Mesenteric fat pad (tissue), 1 donor: ENCODE data around the gene KIF12. TPM values are rescaled to one million over a fixed set of nuclear protein-coding genes. Genes with fewer than 3 reads are reported as not detected.
A peak's percentile ranks its signal among the peaks of the same experiment; 100 is the strongest.
"Not testable (repeated sequence)": the region's sequence is repeated elsewhere in the genome, so short reads cannot be mapped to it uniquely, and the experiment has no call there.

Source experiments
- DNase-seq: peaks from one replicate; pipeline ENCODE4 v3.0.0-alpha.2; 2020; ENCODE audit warnings: low spot score
- total RNA-seq: library from RNA; stranded (reverse); fragmentation: NEBNext Ultra II Directional; extraction: Animal tissue kit (Norgen Biotek cat#: 25700); gene quantifications from one replicate; pipeline ENCODE4 v1.2.1, GENCODE V29; 2021
- donor health status: DM: yes; HTN: yes; CAD: no.

KIF12 gene
- total RNA-seq, 1 donor from 2014 or later, result 0.84 TPM

- peak; percentile 76 for DNase-seq
These were observed 49.5 kb downstream of the KIF12 start for GRCh38 chr9:114049441-114050225.

GRCh38 chr9:114048533-114049415 lies 50.3 kb downstream of the KIF12 start:
- peak; percentile 86 for DNase-seq

- DNase-seq, result peak; percentile 26
These were observed 51.4 kb downstream of the KIF12 start for GRCh38 chr9:114047717-114048116.

- DNase-seq, result no peak
These were observed 52.2 kb downstream of the KIF12 start for GRCh38 chr9:114046875-114047274.

GRCh38 chr9:114046237-114046755 lies 52.8 kb downstream of the KIF12 start:
- no peak for DNase-seq

GRCh38 chr9:114043660-114044059 lies 55.4 kb downstream of the KIF12 start:
- DNase-seq, result not testable (repeated sequence)

Other genes with a start within 250 kb of the KIF12 start
- gene ZNF618, start 223.0 kb downstream of the KIF12 start, total RNA-seq, result 8.2 TPM
- gene AMBP, start 21.0 kb downstream of the KIF12 start, total RNA-seq, result not detected
- gene COL27A1, start 56.2 kb upstream of the KIF12 start, total RNA-seq, result 101 TPM
- gene ORM1, start 223.8 kb upstream of the KIF12 start, total RNA-seq, result 0.64 TPM
- not detected for gene ORM2, start 230.6 kb upstream of the KIF12 start, total RNA-seq